Measurements from ENCODE around the gene MSH6. TPM values are rescaled to one million over a fixed set of nuclear protein-coding genes. Genes with fewer than 3 reads are reported as not detected.
A peak's percentile ranks its signal among the peaks of the same experiment; 100 is the strongest.

Gene MSH6
- total RNA-seq, 3 donors from 2014 or later (not counting 1 experiment from before 2014, with no cell fraction given) = 18.5 to 35.5 (median 26.2) TPM

DNA sequence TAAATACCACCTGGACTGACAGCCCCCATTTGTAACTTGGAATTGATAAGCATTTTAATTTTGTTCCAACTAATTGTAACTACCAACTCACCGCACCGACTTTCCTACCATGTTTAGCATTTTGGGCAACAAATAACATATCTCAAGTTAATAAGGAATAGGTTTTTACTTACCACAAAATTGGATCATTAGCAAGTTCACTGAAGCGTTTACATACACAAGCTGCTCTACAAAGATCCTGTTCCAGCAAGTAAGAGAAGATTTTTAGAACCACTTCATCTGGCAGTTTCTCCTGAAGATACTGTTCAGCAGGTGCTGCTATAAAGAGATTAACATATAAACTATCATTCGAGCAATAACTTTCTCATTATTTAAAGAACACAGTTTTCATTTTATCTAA is 55.7 kb downstream of the MSH6 start:
- no peaks in the 10 kb centered on the region for H3K27me3 ChIP-seq (ENCODE audit: control insufficient read depth, insufficient read depth, low read length)
- H3K36me3 Mint-ChIP-seq = peaks cover 5% of the 10 kb centered on the region
- no peaks in the 10 kb centered on the region for H3K4me1 ChIP-seq (ENCODE audit: control insufficient read depth, insufficient read depth, low read length)
- no peaks in the 10 kb centered on the region for H3K9me3 Mint-ChIP-seq
- no CpG with 5 or more reads among the region's 4 CpGs for WGBS (ENCODE audit: insufficient coverage)
- TF ChIP-seq, protein P1, sequence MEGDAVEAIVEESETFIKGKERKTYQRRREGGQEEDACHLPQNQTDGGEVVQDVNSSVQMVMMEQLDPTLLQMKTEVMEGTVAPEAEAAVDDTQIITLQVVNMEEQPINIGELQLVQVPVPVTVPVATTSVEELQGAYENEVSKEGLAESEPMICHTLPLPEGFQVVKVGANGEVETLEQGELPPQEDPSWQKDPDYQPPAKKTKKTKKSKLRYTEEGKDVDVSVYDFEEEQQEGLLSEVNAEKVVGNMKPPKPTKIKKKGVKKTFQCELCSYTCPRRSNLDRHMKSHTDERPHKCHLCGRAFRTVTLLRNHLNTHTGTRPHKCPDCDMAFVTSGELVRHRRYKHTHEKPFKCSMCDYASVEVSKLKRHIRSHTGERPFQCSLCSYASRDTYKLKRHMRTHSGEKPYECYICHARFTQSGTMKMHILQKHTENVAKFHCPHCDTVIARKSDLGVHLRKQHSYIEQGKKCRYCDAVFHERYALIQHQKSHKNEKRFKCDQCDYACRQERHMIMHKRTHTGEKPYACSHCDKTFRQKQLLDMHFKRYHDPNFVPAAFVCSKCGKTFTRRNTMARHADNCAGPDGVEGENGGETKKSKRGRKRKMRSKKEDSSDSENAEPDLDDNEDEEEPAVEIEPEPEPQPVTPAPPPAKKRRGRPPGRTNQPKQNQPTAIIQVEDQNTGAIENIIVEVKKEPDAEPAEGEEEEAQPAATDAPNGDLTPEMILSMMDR (IDR thresholded peaks at IDR 0.05) = no peak
- DNase-seq (no peak), ATAC-seq (no peak)
- no peak overlapping the region for H3K4me3 ChIP-seq (ENCODE audit: low read length)
- no peak overlapping the region for H3K27ac ChIP-seq (ENCODE audit: low read length)
- no peaks in the 10 kb centered on the region for H3K9me3 ChIP-seq (ENCODE audit: control insufficient read depth, insufficient read depth, low read length)
- H3K36me3 ChIP-seq (ENCODE audit: control insufficient read depth, insufficient read depth, low read length) = peaks cover 53% of the 10 kb centered on the region
- no peak overlapping the region for H3K4me3 Mint-ChIP-seq
- intact Hi-C loops (cut with micrococcal nuclease) = no loop called here
- H3K27ac Mint-ChIP-seq = peak overlapping the region; percentile 8 to 45
- no peaks in the 10 kb centered on the region for H3K27me3 Mint-ChIP-seq (ENCODE audit: low read depth in 2 of 2)
- H3K4me1 Mint-ChIP-seq = peaks cover 14 to 20% of the 10 kb centered on the region in 2 donors

DNA sequence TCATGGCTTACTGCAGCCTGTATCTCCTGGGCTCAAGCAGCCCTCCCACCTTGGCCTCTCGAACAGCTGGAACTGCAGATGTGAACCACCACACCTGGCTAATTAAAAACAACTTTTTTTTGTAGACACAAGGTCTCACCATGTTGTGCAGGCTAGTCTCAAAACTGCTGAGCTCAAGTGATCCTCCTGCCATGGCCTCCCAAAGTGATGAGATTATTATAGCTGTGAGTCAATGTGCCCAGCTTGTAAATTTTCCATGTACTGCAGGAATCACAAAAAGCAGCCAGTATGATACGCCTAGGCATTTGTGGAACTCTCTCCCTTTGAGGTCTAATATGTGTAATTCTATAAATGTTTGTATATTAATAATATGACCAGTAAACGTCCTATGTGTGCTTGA is 59.9 kb downstream of the MSH6 start:
- H3K4me1 ChIP-seq (ENCODE audit: control insufficient read depth, insufficient read depth, low read length) = no peaks in the 10 kb centered on the region
- H3K36me3 ChIP-seq (ENCODE audit: control insufficient read depth, insufficient read depth, low read length) = peaks cover 15% of the 10 kb centered on the region
- TF ChIP-seq, protein P1 (IDR thresholded peaks at IDR 0.05) = no peak
- H3K9me3 Mint-ChIP-seq = no peaks in the 10 kb centered on the region
- H3K27ac Mint-ChIP-seq = peak overlapping the region; percentile 30 to 70
- peaks cover 5% of the 10 kb centered on the region for H3K36me3 Mint-ChIP-seq
- H3K4me1 Mint-ChIP-seq = peaks cover 37 to 43% of the 10 kb centered on the region in 2 donors
- DNase-seq (no peak), ATAC-seq (no peak)
- H3K27ac ChIP-seq (ENCODE audit: low read length) = no peak overlapping the region
- H3K4me3 ChIP-seq (ENCODE audit: low read length) = no peak overlapping the region
- 93% methylated on average over 3 of the region's 3 CpGs for WGBS (ENCODE audit: insufficient coverage)
- H3K4me3 Mint-ChIP-seq = no peak overlapping the region
- no peaks in the 10 kb centered on the region for H3K27me3 Mint-ChIP-seq (ENCODE audit: low read depth in 2 of 2)
- no peaks in the 10 kb centered on the region for H3K9me3 ChIP-seq (ENCODE audit: control insufficient read depth, insufficient read depth, low read length)
- intact Hi-C loops (cut with micrococcal nuclease) = no loop called here
- no peaks in the 10 kb centered on the region for H3K27me3 ChIP-seq (ENCODE audit: control insufficient read depth, insufficient read depth, low read length)

DNA sequence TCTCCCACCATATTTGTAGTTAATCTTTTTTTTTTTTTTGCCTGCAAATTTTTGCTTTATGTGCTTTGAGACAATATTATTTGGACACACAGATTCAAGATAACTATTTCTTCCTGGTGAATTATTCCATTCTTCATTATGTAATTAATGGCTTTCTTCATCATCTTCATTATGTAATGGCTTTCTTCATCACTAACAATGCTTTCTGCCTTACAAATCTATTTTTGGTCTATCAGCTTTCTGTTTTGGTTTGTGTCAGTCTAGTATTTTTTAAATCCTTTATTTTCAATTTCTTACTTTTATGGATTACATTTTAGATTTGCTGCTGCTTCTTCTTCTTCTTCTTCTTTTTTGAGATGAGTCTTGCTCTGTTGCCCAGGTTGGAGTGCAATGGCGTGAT is 60.5 kb downstream of the MSH6 start:
- peaks cover 42 to 48% of the 10 kb centered on the region in 2 donors for H3K4me1 Mint-ChIP-seq
- H3K9me3 ChIP-seq (ENCODE audit: control insufficient read depth, insufficient read depth, low read length) = no peaks in the 10 kb centered on the region
- ATAC-seq (no peak), DNase-seq (no peak)
- no peak overlapping the region for H3K27ac ChIP-seq (ENCODE audit: low read length)
- no peak overlapping the region for H3K4me3 ChIP-seq (ENCODE audit: low read length)
- no peaks in the 10 kb centered on the region for H3K27me3 ChIP-seq (ENCODE audit: control insufficient read depth, insufficient read depth, low read length)
- H3K27me3 Mint-ChIP-seq (ENCODE audit: low read depth in 2 of 2) = no peaks in the 10 kb centered on the region
- H3K27ac Mint-ChIP-seq = peak overlapping the region; percentile 30 to 70
- H3K36me3 Mint-ChIP-seq = peaks cover 5% of the 10 kb centered on the region
- WGBS (ENCODE audit: insufficient coverage) = 81% methylated on average over 1 of the region's 1 CpG
- H3K4me3 Mint-ChIP-seq = peak overlapping the region; percentile 11
- H3K36me3 ChIP-seq (ENCODE audit: control insufficient read depth, insufficient read depth, low read length) = peaks cover 9% of the 10 kb centered on the region
- H3K9me3 Mint-ChIP-seq = no peaks in the 10 kb centered on the region
- TF ChIP-seq, protein P1 (IDR thresholded peaks at IDR 0.05) = no peak
- H3K4me1 ChIP-seq (ENCODE audit: control insufficient read depth, insufficient read depth, low read length) = no peaks in the 10 kb centered on the region
- intact Hi-C loops (cut with micrococcal nuclease) = no loop called here

DNA sequence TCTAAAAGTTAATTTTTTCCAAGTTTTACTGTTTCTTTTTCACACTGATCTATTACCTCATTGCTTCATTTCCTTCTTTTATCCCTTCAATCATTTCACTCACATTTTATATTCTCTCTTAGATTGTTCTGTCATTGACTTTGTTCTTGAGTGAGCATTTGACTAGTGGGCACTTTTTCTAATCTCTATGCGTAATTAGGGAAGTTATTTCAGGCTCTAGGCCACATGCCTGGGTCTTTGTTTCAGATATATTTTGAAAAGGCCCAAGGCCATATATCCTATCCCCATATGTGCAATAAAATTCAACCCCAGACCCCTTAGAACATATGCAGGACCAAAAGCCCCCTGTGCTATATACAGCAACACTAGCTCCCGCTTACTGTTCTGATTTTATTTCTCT is 61.2 kb downstream of the MSH6 start:
- 100% methylated on average over 2 of the region's 2 CpGs for WGBS (ENCODE audit: insufficient coverage)
- no peaks in the 10 kb centered on the region for H3K27me3 ChIP-seq (ENCODE audit: control insufficient read depth, insufficient read depth, low read length)
- Mint-ChIP-seq H3K27ac (peak overlapping the region; percentile 30 to 70), H3K4me3 (no peak overlapping the region), H3K9me3 (no peaks in the 10 kb centered on the region), H3K27me3 (ENCODE audit: low read depth in 2 of 2) (no peaks in the 10 kb centered on the region), H3K36me3 (no peaks in the 10 kb centered on the region), H3K4me1 (peaks cover 48% of the 10 kb centered on the region in 2 donors)
- intact Hi-C loops (cut with micrococcal nuclease) = no loop called here
- no peak for ATAC-seq
- TF ChIP-seq, protein P1 (IDR thresholded peaks at IDR 0.05) = no peak
- no peaks in the 10 kb centered on the region for H3K4me1 ChIP-seq (ENCODE audit: control insufficient read depth, insufficient read depth, low read length)
- H3K36me3 ChIP-seq (ENCODE audit: control insufficient read depth, insufficient read depth, low read length) = peaks cover 2% of the 10 kb centered on the region
- no peak overlapping the region for H3K27ac ChIP-seq (ENCODE audit: low read length)
- no peak overlapping the region for H3K4me3 ChIP-seq (ENCODE audit: low read length)
- DNase-seq = no peak
- H3K9me3 ChIP-seq (ENCODE audit: control insufficient read depth, insufficient read depth, low read length) = no peaks in the 10 kb centered on the region

Measured in natural killer cell (primary cell).